Measurements from ENCODE around the gene BICD2.

Gene BICD2

GRCh38 chr9:92720209-92720765, 44.3 kb downstream of the BICD2 start:
- Histone ChIP-seq H3K27me3 (replicated peaks; ENCODE audit: insufficient read depth, low read length) (no peaks in the 10 kb centered on the region), H3K4me2 (ENCODE audit: low read depth, low read length) (peak overlapping the region; percentile 35; the same call in 1 of the 2 replicates), H3K9ac (ENCODE audit: low read length) (no peak overlapping the region), H3K9me2 (replicated peaks; ENCODE audit: insufficient read depth, low read length) (no peaks in the 10 kb centered on the region), H3K9me3 (replicated peaks; ENCODE audit: insufficient read depth, low read length) (no peaks in the 10 kb centered on the region), H3K36me3 (replicated peaks; ENCODE audit: insufficient read depth, low read length) (peaks cover 26% of the 10 kb centered on the region), H2AFZ (ENCODE audit: low read length) (no peak overlapping the region), H3K79me2 (ENCODE audit: low read length) (peaks cover 94% of the 10 kb centered on the region), H3F3A (ENCODE audit: insufficient read depth, low read length) (peaks cover 44% of the 10 kb centered on the region), H3K4me3 (ENCODE audit: low read length) (no peak overlapping the region), H4K20me1 (ENCODE audit: insufficient read depth, low read length) (0 out of 2 replicates have a peak, but pooled peaks cover 3% of the 10 kb centered on the region), H3K4me1 (ENCODE audit: low read length) (peaks cover 79% of the 10 kb centered on the region), H3K27ac (ENCODE audit: low read length) (peak overlapping the region; percentile 87; the same call in 1 of the 2 replicates)
- no peak for TF ChIP-seq EZH2 (optimal IDR thresholded peaks at IDR 0.05; ENCODE audit: low read depth, low read length)
- DNase-seq, result no peak

GRCh38 chr9:92719028-92719647, 45.5 kb downstream of the BICD2 start:
- H3K36me3 ChIP-seq (replicated peaks; ENCODE audit: insufficient read depth, low read length), result peaks cover 38% of the 10 kb centered on the region

GRCh38 chr9:92718086-92719001, 46.3 kb downstream of the BICD2 start:
- Histone ChIP-seq H3K9me2 (replicated peaks; ENCODE audit: insufficient read depth, low read length) (no peaks in the 10 kb centered on the region), H3K27me3 (replicated peaks; ENCODE audit: insufficient read depth, low read length) (no peaks in the 10 kb centered on the region), H3K36me3 (replicated peaks; ENCODE audit: insufficient read depth, low read length) (peaks cover 43% of the 10 kb centered on the region; the same call in 1 of the 2 replicates), H2AFZ (ENCODE audit: low read length) (no peak overlapping the region), H3K4me1 (ENCODE audit: low read length) (peaks cover 87% of the 10 kb centered on the region), H3K79me2 (ENCODE audit: low read length) (peaks cover 94% of the 10 kb centered on the region), H3K9ac (ENCODE audit: low read length) (no peak overlapping the region), H3K27ac (ENCODE audit: low read length) (peak overlapping the region; percentile 72; the same call in 1 of the 2 replicates), H3F3A (ENCODE audit: insufficient read depth, low read length) (peaks cover 44% of the 10 kb centered on the region), H3K4me3 (ENCODE audit: low read length) (no peak overlapping the region), H4K20me1 (ENCODE audit: insufficient read depth, low read length) (no peaks in the 10 kb centered on the region), H3K4me2 (ENCODE audit: low read depth, low read length) (0 out of 2 replicates have a peak overlapping the region, but pooled peaks have one; percentile 72), H3K9me3 (replicated peaks; ENCODE audit: insufficient read depth, low read length) (no peaks in the 10 kb centered on the region)
- TF ChIP-seq EZH2phosphoT487 (IDR thresholded peaks at IDR 0.05; ENCODE audit: low read length) (no peak), CTCF (IDR thresholded peaks at IDR 0.05; ENCODE audit: low read length) (no peak), EZH2 (optimal IDR thresholded peaks at IDR 0.05; ENCODE audit: low read depth, low read length) (no peak)
- DNase-seq, result no peak

More at GRCh38 chr9:92719028-92719647, 45.5 kb downstream of the BICD2 start:
- Histone ChIP-seq H3F3A (ENCODE audit: insufficient read depth, low read length) (peaks cover 44% of the 10 kb centered on the region), H3K9ac (ENCODE audit: low read length) (no peak overlapping the region), H3K4me1 (ENCODE audit: low read length) (peaks cover 87% of the 10 kb centered on the region), H3K79me2 (ENCODE audit: low read length) (peaks cover 94% of the 10 kb centered on the region), H3K9me2 (replicated peaks; ENCODE audit: insufficient read depth, low read length) (no peaks in the 10 kb centered on the region), H3K4me2 (ENCODE audit: low read depth, low read length) (no peak overlapping the region), H3K4me3 (ENCODE audit: low read length) (no peak overlapping the region), H3K27ac (ENCODE audit: low read length) (no peak overlapping the region), H3K27me3 (replicated peaks; ENCODE audit: insufficient read depth, low read length) (no peaks in the 10 kb centered on the region), H4K20me1 (ENCODE audit: insufficient read depth, low read length) (no peaks in the 10 kb centered on the region), H3K9me3 (replicated peaks; ENCODE audit: insufficient read depth, low read length) (no peaks in the 10 kb centered on the region), H2AFZ (ENCODE audit: low read length) (no peak overlapping the region)
- TF ChIP-seq CTCF (IDR thresholded peaks at IDR 0.05; ENCODE audit: low read length) (no peak), EZH2phosphoT487 (IDR thresholded peaks at IDR 0.05; ENCODE audit: low read length) (no peak), EZH2 (optimal IDR thresholded peaks at IDR 0.05; ENCODE audit: low read depth, low read length) (no peak)
- no peak for DNase-seq

Measured in MM.1S (cell line).